Measurements from ENCODE around the gene RIC3.

RIC3 gene

GRCh38 chr11:8070417-8071115, 98.3 kb downstream of the RIC3 start:
- no peak overlapping the region for H3K4me3 ChIP-seq (ENCODE audit: insufficient read depth in 1 of 2, low read depth in 1 of 2, low read length in 2 of 2)
- peaks cover 12% of the 10 kb centered on the region for H3K4me1 ChIP-seq (ENCODE audit: control insufficient read depth, insufficient read depth, low read depth, low read length)
- no peak overlapping the region for H2BK5ac ChIP-seq (ENCODE audit: low read depth, low read length, poor library complexity, severe bottlenecking)
- peak overlapping the region; percentile 57 for H3K9ac ChIP-seq (ENCODE audit: low read length)
- H2AK5ac ChIP-seq (ENCODE audit: low read length, severe bottlenecking) = no peak overlapping the region
- no peak overlapping the region for H3K18ac ChIP-seq (ENCODE audit: low read depth in 1 of 2, low read length in 2 of 2)
- peaks cover 21 to 52% of the 10 kb centered on the region in 2 experiments for H3K27me3 ChIP-seq (ENCODE audit: control insufficient read depth in 1 of 2, insufficient read depth in 1 of 2, low read length in 2 of 2)
- H3K23ac ChIP-seq (ENCODE audit: low read length in 2 of 2) = no peak overlapping the region
- no peak overlapping the region for H3K4me2 ChIP-seq (ENCODE audit: low read length, poor library complexity, severe bottlenecking)
- H3K14ac ChIP-seq (ENCODE audit: low read length in 2 of 2) = no peak overlapping the region
- no peaks in the 10 kb centered on the region for H3K79me1 ChIP-seq (replicated peaks; ENCODE audit: low read length, poor library complexity, severe bottlenecking)
- H4K8ac ChIP-seq (ENCODE audit: low read length) = no peak overlapping the region
- WGBS = 64% methylated on average over 1 of the region's 3 CpGs
- H4K91ac ChIP-seq (ENCODE audit: low read length) = no peak overlapping the region
- no peak overlapping the region for H2BK12ac ChIP-seq (ENCODE audit: low read length in 2 of 2)
- H2AFZ ChIP-seq (ENCODE audit: low read depth, low read length) = no peak overlapping the region
- H2BK120ac ChIP-seq (ENCODE audit: low read depth, low read length) = no peak overlapping the region
- no peak overlapping the region for H3K27ac ChIP-seq (ENCODE audit: low read length, poor library complexity, severe bottlenecking)
- H3K36me3 ChIP-seq (ENCODE audit: control insufficient read depth in 1 of 2, insufficient read depth in 2 of 2, low read depth in 1 of 2, low read length in 2 of 2) = no peaks in the 10 kb centered on the region
- no peaks in the 10 kb centered on the region for H3K9me3 ChIP-seq (ENCODE audit: control insufficient read depth, low read length)
- no peak overlapping the region for H2BK15ac ChIP-seq (ENCODE audit: low read depth, poor library complexity, severe bottlenecking)
- peak; percentile 46 for DNase-seq
- no peak overlapping the region for H3K4ac ChIP-seq (ENCODE audit: low read depth in 1 of 2, low read length in 2 of 2)

- peak overlapping the region; percentile 28 to 91 for H2BK12ac ChIP-seq (ENCODE audit: low read length in 2 of 2)
- H3K4me1 ChIP-seq (ENCODE audit: control insufficient read depth, insufficient read depth, low read depth, low read length) = peaks cover 12% of the 10 kb centered on the region
- no peaks in the 10 kb centered on the region for H3K36me3 ChIP-seq (ENCODE audit: control insufficient read depth in 1 of 2, insufficient read depth in 2 of 2, low read depth in 1 of 2, low read length in 2 of 2)
- no peak overlapping the region for H4K8ac ChIP-seq (ENCODE audit: low read length)
- no peak for DNase-seq
- H2BK15ac ChIP-seq (ENCODE audit: low read depth, poor library complexity, severe bottlenecking) = no peak overlapping the region
- H3K9me3 ChIP-seq (ENCODE audit: control insufficient read depth, low read length) = no peaks in the 10 kb centered on the region
- no peak overlapping the region for H3K27ac ChIP-seq (ENCODE audit: low read length, poor library complexity, severe bottlenecking)
- H3K9ac ChIP-seq (ENCODE audit: low read length) = peak overlapping the region; percentile 57
- H3K14ac ChIP-seq (ENCODE audit: low read length in 2 of 2) = peak overlapping the region in 1 of 2 experiments; percentile 89
- peak overlapping the region; percentile 28 to 71 for H3K18ac ChIP-seq (ENCODE audit: low read depth in 1 of 2, low read length in 2 of 2)
- no peak overlapping the region for H2AFZ ChIP-seq (ENCODE audit: low read depth, low read length)
- H2AK5ac ChIP-seq (ENCODE audit: low read length, severe bottlenecking) = peak overlapping the region; percentile 9
- no peak overlapping the region for H3K23ac ChIP-seq (ENCODE audit: low read length in 2 of 2)
- 83% methylated on average over 8 of the region's 8 CpGs for WGBS
- no peaks in the 10 kb centered on the region for H3K79me1 ChIP-seq (replicated peaks; ENCODE audit: low read length, poor library complexity, severe bottlenecking)
- no peak overlapping the region for H3K4me3 ChIP-seq (ENCODE audit: insufficient read depth in 1 of 2, low read depth in 1 of 2, low read length in 2 of 2)
- no peak overlapping the region for H2BK5ac ChIP-seq (ENCODE audit: low read depth, low read length, poor library complexity, severe bottlenecking)
- peaks cover 21 to 55% of the 10 kb centered on the region in 2 experiments for H3K27me3 ChIP-seq (ENCODE audit: control insufficient read depth in 1 of 2, insufficient read depth in 1 of 2, low read length in 2 of 2)
- H4K91ac ChIP-seq (ENCODE audit: low read length) = peak overlapping the region; percentile 70
- H3K4ac ChIP-seq (ENCODE audit: low read depth in 1 of 2, low read length in 2 of 2) = peak overlapping the region in 1 of 2 experiments; percentile 68
- H3K4me2 ChIP-seq (ENCODE audit: low read length, poor library complexity, severe bottlenecking) = no peak overlapping the region
- H2BK120ac ChIP-seq (ENCODE audit: low read depth, low read length) = no peak overlapping the region
These were observed 99.1 kb downstream of the RIC3 start for GRCh38 chr11:8069771-8070170.

GRCh38 chr11:8068605-8069221, 100.1 kb downstream of the RIC3 start:
- no peak overlapping the region for H2AK5ac ChIP-seq (ENCODE audit: low read length, severe bottlenecking)
- H4K91ac ChIP-seq (ENCODE audit: low read length) = no peak overlapping the region
- H3K27me3 ChIP-seq (ENCODE audit: control insufficient read depth in 1 of 2, insufficient read depth in 1 of 2, low read length in 2 of 2) = peaks cover 21 to 50% of the 10 kb centered on the region in 2 experiments
- no peak overlapping the region for H4K8ac ChIP-seq (ENCODE audit: low read length)
- H2BK15ac ChIP-seq (ENCODE audit: low read depth, poor library complexity, severe bottlenecking) = no peak overlapping the region
- no peaks in the 10 kb centered on the region for H3K36me3 ChIP-seq (ENCODE audit: control insufficient read depth in 1 of 2, insufficient read depth in 2 of 2, low read depth in 1 of 2, low read length in 2 of 2)
- peak overlapping the region; percentile 12 to 68 for H3K18ac ChIP-seq (ENCODE audit: low read depth in 1 of 2, low read length in 2 of 2)
- H3K4me2 ChIP-seq (ENCODE audit: low read length, poor library complexity, severe bottlenecking) = peak overlapping the region; percentile 27
- H3K4ac ChIP-seq (ENCODE audit: low read depth in 1 of 2, low read length in 2 of 2) = peak overlapping the region in 1 of 2 experiments; percentile 41
- H3K79me1 ChIP-seq (replicated peaks; ENCODE audit: low read length, poor library complexity, severe bottlenecking) = no peaks in the 10 kb centered on the region
- no peak overlapping the region for H2BK5ac ChIP-seq (ENCODE audit: low read depth, low read length, poor library complexity, severe bottlenecking)
- H3K4me1 ChIP-seq (ENCODE audit: control insufficient read depth, insufficient read depth, low read depth, low read length) = peaks cover 12% of the 10 kb centered on the region
- no peak overlapping the region for H2BK120ac ChIP-seq (ENCODE audit: low read depth, low read length)
- H2BK12ac ChIP-seq (ENCODE audit: low read length in 2 of 2) = no peak overlapping the region
- H2AFZ ChIP-seq (ENCODE audit: low read depth, low read length) = no peak overlapping the region
- no peak overlapping the region for H3K23ac ChIP-seq (ENCODE audit: low read length in 2 of 2)
- no peaks in the 10 kb centered on the region for H3K9me3 ChIP-seq (ENCODE audit: control insufficient read depth, low read length)
- H3K27ac ChIP-seq (ENCODE audit: low read length, poor library complexity, severe bottlenecking) = peak overlapping the region; percentile 11
- H3K4me3 ChIP-seq (ENCODE audit: insufficient read depth in 1 of 2, low read depth in 1 of 2, low read length in 2 of 2) = peak overlapping the region in 1 of 2 experiments; percentile 43
- WGBS = 49% methylated on average over 15 of the region's 15 CpGs
- no peak overlapping the region for H3K14ac ChIP-seq (ENCODE audit: low read length in 2 of 2)
- peak; percentile 57 for DNase-seq
- H3K9ac ChIP-seq (ENCODE audit: low read length) = peak overlapping the region; percentile 57

- H3K18ac ChIP-seq (ENCODE audit: low read depth in 1 of 2, low read length in 2 of 2) = peak overlapping the region in 1 of 2 experiments; percentile 68
- no peak overlapping the region for H2BK15ac ChIP-seq (ENCODE audit: low read depth, poor library complexity, severe bottlenecking)
- no peak for DNase-seq
- peak overlapping the region in 1 of 2 experiments; percentile 41 for H3K4ac ChIP-seq (ENCODE audit: low read depth in 1 of 2, low read length in 2 of 2)
- H3K9ac ChIP-seq (ENCODE audit: low read length) = peak overlapping the region; percentile 57
- no peaks in the 10 kb centered on the region for H3K9me3 ChIP-seq (ENCODE audit: control insufficient read depth, low read length)
- H3K36me3 ChIP-seq (ENCODE audit: control insufficient read depth in 1 of 2, insufficient read depth in 2 of 2, low read depth in 1 of 2, low read length in 2 of 2) = no peaks in the 10 kb centered on the region
- no peak overlapping the region for H2BK5ac ChIP-seq (ENCODE audit: low read depth, low read length, poor library complexity, severe bottlenecking)
- H2BK120ac ChIP-seq (ENCODE audit: low read depth, low read length) = no peak overlapping the region
- 73% methylated on average over 13 of the region's 13 CpGs for WGBS
- H2BK12ac ChIP-seq (ENCODE audit: low read length in 2 of 2) = no peak overlapping the region
- no peaks in the 10 kb centered on the region for H3K79me1 ChIP-seq (replicated peaks; ENCODE audit: low read length, poor library complexity, severe bottlenecking)
- no peak overlapping the region for H4K8ac ChIP-seq (ENCODE audit: low read length)
- no peak overlapping the region for H2AFZ ChIP-seq (ENCODE audit: low read depth, low read length)
- peaks cover 12% of the 10 kb centered on the region for H3K4me1 ChIP-seq (ENCODE audit: control insufficient read depth, insufficient read depth, low read depth, low read length)
- H4K91ac ChIP-seq (ENCODE audit: low read length) = no peak overlapping the region
- no peak overlapping the region for H3K4me2 ChIP-seq (ENCODE audit: low read length, poor library complexity, severe bottlenecking)
- peaks cover 17 to 45% of the 10 kb centered on the region in 2 experiments for H3K27me3 ChIP-seq (ENCODE audit: control insufficient read depth in 1 of 2, insufficient read depth in 1 of 2, low read length in 2 of 2)
- no peak overlapping the region for H3K14ac ChIP-seq (ENCODE audit: low read length in 2 of 2)
- H3K23ac ChIP-seq (ENCODE audit: low read length in 2 of 2) = no peak overlapping the region
- H3K4me3 ChIP-seq (ENCODE audit: insufficient read depth in 1 of 2, low read depth in 1 of 2, low read length in 2 of 2) = no peak overlapping the region
- peak overlapping the region; percentile 11 for H3K27ac ChIP-seq (ENCODE audit: low read length, poor library complexity, severe bottlenecking)
- no peak overlapping the region for H2AK5ac ChIP-seq (ENCODE audit: low read length, severe bottlenecking)
These were observed 100.8 kb downstream of the RIC3 start for GRCh38 chr11:8067929-8068575.

Data from mesenchymal stem cell (in vitro differentiated cells and primary cell).